Right lobe of liver (tissue), 6 donors: ENCODE data around the gene SPATA18. TPM values are rescaled to one million over a fixed set of nuclear protein-coding genes. Genes with fewer than 3 reads are reported as not detected.

Experiments used
- ATAC-seq, 4 donors: fragments of 200-7000 bp; cut with Tn5 transposase; one replicate each; pipeline ENCODE4 v1.9.1; 2020; ENCODE audit warnings: mild to moderate bottlenecking in 4 of 4, moderate library complexity in 4 of 4
- DNase-seq, 3 donors: peaks; one replicate each; pipeline ENCODE4 v3.0.0-alpha.2; 2020
- H3K27ac ChIP-seq, 3 donors: fragments of 200-600 bp; one replicate each; pipeline ENCODE4 v1.8.0; 2022
- H3K27me3 ChIP-seq, 2 donors: fragments of 200-600 bp; one replicate each; pipeline ENCODE4 v1.8.0; 2022
- H3K36me3 ChIP-seq, 4 donors: fragments of 200-600 bp; sonication (generic) in 1 of 4; one replicate each; pipeline versions ENCODE4 v1.5.1 to v1.8.0; 2017 to 2022; ENCODE audit warnings: control low read depth in 1 of 4
- H3K4me1 ChIP-seq, 4 donors: fragments of 200-600 bp; sonication (generic) in 1 of 4; one replicate each; pipeline versions ENCODE4 v1.5.1 to v1.8.0; 2017 to 2022; ENCODE audit warnings: control low read depth in 1 of 4
- H3K4me3 ChIP-seq, 3 donors: fragments of 200-600 bp; one replicate each; pipeline ENCODE4 v1.8.0; 2022
- H3K9me3 ChIP-seq, 4 donors: fragments of 200-600 bp; sonication (generic) in 1 of 4; one replicate each; pipeline versions ENCODE4 v1.5.1 to v1.8.0; 2017 to 2022; ENCODE audit warnings: control low read depth in 1 of 4
- POLR2A ChIP-seq: fragments of 450-650 bp; IDR thresholded peaks from one replicate; pipeline ENCODE4 v1.6.1; 2017; ENCODE audit warnings: antibody characterized with exemption, mild to moderate bottlenecking
- WGBS: methylation state at CpG from one replicate; pipeline ENCODE4 v1.1.6; 2018; ENCODE audit warnings: low coverage, low lambda C conversion rate; ENCODE audit not compliant: insufficient coverage; ENCODE audit errors: missing lambda C conversion rate; 5-methylcytosine and 5-hydroxymethylcytosine counted together
- intact Hi-C, 2 donors: fragments of 100-400 bp; cut with DNase I; formaldehyde crosslinking; loops; one replicate each; pipeline versions ENCODE4 v1.11.2 to v1.14.1; 2022
- total RNA-seq, 6 experiments: library from RNA; depleted of rRNA in 2 of 6; stranded (reverse); fragments of >200 nt in 2 of 6; fragmentation: NEBNext Ultra II Directional in 3 of 6; extraction: Animal tissue kit (Norgen Biotek cat#: 25700) in 3 of 6; gene quantifications; one replicate each; pipeline versions ENCODE4 v1.1.0 to v1.2.4, GENCODE V29; 2016 to 2023
- TF ChIP-seq, protein P1 (sequence below), 4 donors: fragments of 200-600 bp in 3 of 4; fragments of 450-650 bp in 1 of 4; IDR thresholded peaks; one replicate each; pipeline versions ENCODE4 v1.5.1 to v1.8.0; 2016 to 2022; ENCODE audit warnings: antibody characterized with exemption in 4 of 4, mild to moderate bottlenecking in 2 of 4
- donor health status: DM: no; HTN: yes; CAD: no.
- donor health status: DM: no; HTN: no; CAD: no.
- donor health status: DM: no; HTN: no; CAD: no.
- donor health status: DM: no; HTN: yes; CAD: no.
- donor health status: DM: no; HTN: yes; CAD: no.

Gene SPATA18
- total RNA-seq, 6 experiments from 2014 or later = 1.6 to 2.9 (median 2.3) TPM

DNA sequence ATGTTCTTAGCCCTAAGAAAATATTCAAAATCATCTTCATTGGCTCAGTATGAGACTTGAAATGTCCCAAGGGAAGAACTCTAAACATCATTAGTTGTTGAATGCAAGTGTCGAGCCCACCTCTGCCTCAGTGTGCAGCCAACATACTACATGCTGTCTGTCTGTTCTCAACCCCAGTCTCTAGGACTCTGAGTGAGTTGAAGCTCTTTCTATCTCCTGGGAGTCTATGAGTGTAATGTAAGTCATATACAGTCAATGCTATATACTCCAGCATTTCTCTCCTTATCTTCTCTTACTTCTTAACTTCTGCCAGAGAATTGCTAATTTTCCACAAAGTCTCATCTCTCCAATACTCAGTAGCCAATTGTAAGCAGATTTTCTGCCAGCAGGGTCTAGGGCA is 61.3 kb downstream of the SPATA18 start:
- H3K27ac ChIP-seq = no peak overlapping the region
- WGBS = 44% methylated on average over 1 of the region's 1 CpG

DNA sequence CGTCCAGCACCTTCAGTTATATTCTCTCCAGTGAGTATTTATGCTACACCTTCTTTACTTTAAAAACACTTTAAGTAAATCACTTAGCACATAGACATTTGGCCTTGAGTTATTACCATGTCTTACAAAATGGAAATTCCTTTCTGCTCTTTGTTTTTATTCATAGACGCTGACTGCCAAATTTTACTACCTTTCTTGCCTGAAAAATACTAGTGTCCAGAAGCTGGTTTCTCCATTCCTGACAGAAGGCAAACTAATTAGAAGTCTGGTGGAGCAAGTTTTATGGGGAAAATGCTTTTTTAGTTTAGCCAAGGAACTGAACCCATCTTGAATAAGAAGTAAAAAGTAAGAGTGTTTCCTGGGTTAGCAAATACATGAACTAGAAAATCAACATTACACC is 65.5 kb downstream of the SPATA18 start:
- intact Hi-C loops = no loop called here
- ATAC-seq = no peak

More for the DNA sequence above, 61.3 kb downstream of the SPATA18 start:
- intact Hi-C loops = no loop called here
- DNase-seq (no peak), ATAC-seq (no peak)
- no peaks in the 10 kb centered on the region for H3K9me3 ChIP-seq
- H3K4me3 ChIP-seq = no peak overlapping the region
- no peaks in the 10 kb centered on the region for H3K36me3 ChIP-seq
- TF ChIP-seq, protein P1, sequence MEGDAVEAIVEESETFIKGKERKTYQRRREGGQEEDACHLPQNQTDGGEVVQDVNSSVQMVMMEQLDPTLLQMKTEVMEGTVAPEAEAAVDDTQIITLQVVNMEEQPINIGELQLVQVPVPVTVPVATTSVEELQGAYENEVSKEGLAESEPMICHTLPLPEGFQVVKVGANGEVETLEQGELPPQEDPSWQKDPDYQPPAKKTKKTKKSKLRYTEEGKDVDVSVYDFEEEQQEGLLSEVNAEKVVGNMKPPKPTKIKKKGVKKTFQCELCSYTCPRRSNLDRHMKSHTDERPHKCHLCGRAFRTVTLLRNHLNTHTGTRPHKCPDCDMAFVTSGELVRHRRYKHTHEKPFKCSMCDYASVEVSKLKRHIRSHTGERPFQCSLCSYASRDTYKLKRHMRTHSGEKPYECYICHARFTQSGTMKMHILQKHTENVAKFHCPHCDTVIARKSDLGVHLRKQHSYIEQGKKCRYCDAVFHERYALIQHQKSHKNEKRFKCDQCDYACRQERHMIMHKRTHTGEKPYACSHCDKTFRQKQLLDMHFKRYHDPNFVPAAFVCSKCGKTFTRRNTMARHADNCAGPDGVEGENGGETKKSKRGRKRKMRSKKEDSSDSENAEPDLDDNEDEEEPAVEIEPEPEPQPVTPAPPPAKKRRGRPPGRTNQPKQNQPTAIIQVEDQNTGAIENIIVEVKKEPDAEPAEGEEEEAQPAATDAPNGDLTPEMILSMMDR (IDR thresholded peaks at IDR 0.05) = no peak
- no peak for TF ChIP-seq POLR2A
- H3K4me1 ChIP-seq = no peaks in the 10 kb centered on the region
- no peaks in the 10 kb centered on the region for H3K27me3 ChIP-seq

DNA sequence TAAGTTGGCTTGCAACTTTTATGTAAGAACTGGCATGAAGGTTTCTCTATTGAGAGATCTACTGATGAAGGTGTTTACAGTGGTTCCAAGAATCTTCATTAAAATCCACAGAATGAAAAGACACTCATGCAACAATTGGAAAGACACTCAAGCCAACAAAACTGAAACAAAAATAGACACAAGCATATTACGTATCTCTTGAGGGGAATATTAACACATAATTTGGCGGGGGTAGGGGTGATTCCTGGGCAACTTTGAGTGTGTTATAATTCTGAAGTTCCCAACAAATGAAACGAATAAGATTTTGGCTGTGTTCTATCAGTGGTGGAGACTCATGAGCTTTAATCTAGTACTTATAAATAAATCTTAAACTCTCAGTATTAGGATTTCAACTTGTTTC is 75.1 kb downstream of the SPATA18 start:
- Histone ChIP-seq H3K27ac (no peak overlapping the region), H3K4me3 (no peak overlapping the region), H3K4me1 (no peaks in the 10 kb centered on the region), H3K36me3 (no peaks in the 10 kb centered on the region), H3K9me3 (no peaks in the 10 kb centered on the region), H3K27me3 (no peaks in the 10 kb centered on the region)
- ATAC-seq = no peak
- TF ChIP-seq POLR2A = no peak
- TF ChIP-seq, protein P1 (IDR thresholded peaks at IDR 0.05) = no peak
- intact Hi-C loops = no loop called here
- WGBS = 44% methylated on average over 3 of the region's 3 CpGs
- no peak for DNase-seq

More for the DNA sequence above, 65.5 kb downstream of the SPATA18 start:
- no peaks in the 10 kb centered on the region for H3K36me3 ChIP-seq
- no peak overlapping the region for H3K4me3 ChIP-seq
- DNase-seq = no peak
- H3K27me3 ChIP-seq = no peaks in the 10 kb centered on the region
- TF ChIP-seq, protein P1 (IDR thresholded peaks at IDR 0.05) = no peak
- no peak for TF ChIP-seq POLR2A
- H3K4me1 ChIP-seq = no peaks in the 10 kb centered on the region
- WGBS = 53% methylated on average over 2 of the region's 2 CpGs
- H3K9me3 ChIP-seq = no peaks in the 10 kb centered on the region
- H3K27ac ChIP-seq = no peak overlapping the region

DNA sequence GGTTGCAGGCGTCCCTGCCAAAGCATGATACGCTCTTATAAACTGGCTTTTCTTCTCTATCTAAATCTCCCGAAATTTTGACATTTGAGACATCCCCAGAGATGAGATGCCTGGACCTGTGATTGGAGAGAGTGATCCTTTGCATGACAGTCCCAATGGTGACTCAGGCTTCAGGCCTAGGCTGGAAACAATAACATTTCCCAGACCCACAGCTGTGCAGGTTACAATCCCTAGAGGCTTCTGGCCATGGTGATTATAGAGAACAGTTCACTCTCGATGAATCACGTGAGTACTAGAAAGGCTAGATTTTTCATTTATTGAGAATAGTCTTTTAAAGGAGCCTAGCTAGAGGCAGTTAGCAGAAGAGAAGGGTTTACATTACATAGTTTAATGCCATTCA is 75.9 kb downstream of the SPATA18 start:
- intact Hi-C loops = no loop called here

More for the DNA sequence above, 75.9 kb downstream of the SPATA18 start:
- TF ChIP-seq, protein P1 (IDR thresholded peaks at IDR 0.05) = no peak
- no peak for TF ChIP-seq POLR2A
- ATAC-seq (no peak), DNase-seq (no peak)
- WGBS = 65% methylated on average over 5 of the region's 5 CpGs
- H3K4me3 ChIP-seq = no peak overlapping the region
- H3K36me3 ChIP-seq = no peaks in the 10 kb centered on the region
- no peaks in the 10 kb centered on the region for H3K4me1 ChIP-seq
- no peak overlapping the region for H3K27ac ChIP-seq
- H3K9me3 ChIP-seq = no peaks in the 10 kb centered on the region
- no peaks in the 10 kb centered on the region for H3K27me3 ChIP-seq
